Globus pallidus (tissue), 1 donor: ENCODE measurements around the gene FHL3.
"Not testable (repeated sequence)": the region's sequence is repeated elsewhere in the genome, so short reads cannot be mapped to it uniquely, and the experiment has no call there.

Source experiments
- DNase-seq: peaks from one replicate; pipeline ENCODE4 v3.0.0-alpha.2; 2015; ENCODE audit warnings: low spot score

Gene FHL3

GRCh38 chr1:37987679-37988078 lies 17.6 kb downstream of the FHL3 start:
- no peak for DNase-seq

GRCh38 chr1:37983546-37983945 lies 21.8 kb downstream of the FHL3 start:
- no peak for DNase-seq

GRCh38 chr1:37978541-37978940 lies 26.8 kb downstream of the FHL3 start:
- no peak for DNase-seq

DNA sequence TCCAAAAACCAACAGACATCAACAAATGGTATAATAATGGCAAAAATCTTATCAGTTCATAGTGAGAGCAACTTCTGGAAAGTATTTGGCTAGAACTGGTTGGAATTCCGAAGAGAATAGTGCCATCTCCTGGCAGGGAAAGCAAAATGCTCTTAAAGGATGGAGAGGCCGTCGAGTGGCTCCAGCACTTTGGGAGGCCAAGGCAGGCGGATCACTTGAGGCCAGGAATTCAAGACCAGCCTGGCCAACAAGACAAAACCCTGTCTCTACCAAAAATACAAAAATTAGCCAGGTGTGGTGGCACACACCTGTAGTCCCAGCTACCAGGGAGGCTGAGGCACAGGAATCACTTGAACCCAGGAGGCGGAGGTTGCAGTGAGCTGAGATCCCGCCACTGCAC lies 30.2 kb downstream of the FHL3 start:
- not testable (repeated sequence) for DNase-seq

GRCh38 chr1:37974567-37974966 lies 30.7 kb downstream of the FHL3 start:
- DNase-seq = no peak

DNA sequence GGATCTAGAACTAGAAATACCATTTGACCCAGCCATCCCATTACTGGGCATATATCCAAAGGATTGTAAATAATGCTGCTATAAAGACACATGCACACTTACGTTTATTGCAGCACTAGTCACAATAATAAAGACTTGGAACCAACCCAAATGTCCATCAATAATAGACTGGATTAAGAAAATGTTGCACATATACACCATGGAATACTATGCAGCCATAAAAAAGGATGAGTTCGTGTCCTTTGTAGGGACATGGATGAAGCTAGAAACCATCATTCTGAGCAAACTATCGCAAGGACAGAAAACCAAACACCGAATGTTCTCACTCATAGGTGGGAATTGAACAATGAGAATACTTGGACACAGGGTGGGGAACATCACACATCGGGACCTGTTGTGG lies 31.6 kb downstream of the FHL3 start:
- DNase-seq = not testable (repeated sequence)

DNA sequence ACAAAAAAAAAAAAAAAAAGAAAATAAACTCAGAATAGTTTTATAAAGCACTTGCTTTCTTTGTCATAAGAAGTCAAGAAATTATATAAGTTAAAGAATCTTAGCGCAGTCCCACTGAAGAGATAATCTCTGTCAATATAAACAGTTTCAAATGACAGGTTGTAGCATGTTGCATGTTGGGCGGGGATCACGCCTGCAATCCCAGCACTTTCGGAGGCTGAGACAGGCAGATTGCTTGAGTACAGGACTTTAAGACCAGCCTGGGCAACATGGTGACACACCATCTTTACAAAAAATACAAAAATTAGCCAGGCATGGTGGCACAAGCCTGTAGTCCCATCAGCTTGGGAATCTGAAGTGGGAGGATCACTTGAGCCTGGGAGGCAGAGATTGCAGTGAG lies 40.0 kb downstream of the FHL3 start:
- no peak for DNase-seq

GRCh38 chr1:37964106-37964505 lies 41.2 kb downstream of the FHL3 start:
- DNase-seq = not testable (repeated sequence)

- no peak for DNase-seq
Observed at GRCh38 chr1:37958690-37959089, 46.6 kb downstream of the FHL3 start.

DNA sequence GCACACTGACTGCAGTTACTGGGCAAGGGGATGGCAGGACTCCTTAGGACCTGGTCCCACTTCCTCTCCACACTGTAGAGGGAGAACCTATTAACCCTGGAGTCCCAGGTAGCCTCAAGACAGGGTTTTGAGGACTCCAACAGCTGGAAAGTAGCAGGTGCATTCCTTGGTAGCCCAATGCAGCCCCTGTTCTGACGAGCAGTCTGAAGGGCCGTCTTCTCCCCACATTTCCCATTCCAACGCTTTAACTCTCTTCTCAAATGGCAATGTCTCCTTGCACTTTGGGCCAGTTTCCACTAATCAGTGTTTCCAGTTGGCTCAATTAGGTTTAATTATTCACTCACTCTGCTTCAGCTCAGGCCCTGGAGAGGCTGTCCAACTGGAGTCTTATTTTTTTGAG lies 49.6 kb downstream of the FHL3 start:
- DNase-seq = no peak

GRCh38 chr1:37954316-37954971 lies 50.9 kb downstream of the FHL3 start:
- no peak for DNase-seq

- no peak for DNase-seq
Observed at GRCh38 chr1:37952738-37953137, 52.6 kb downstream of the FHL3 start.

DNA sequence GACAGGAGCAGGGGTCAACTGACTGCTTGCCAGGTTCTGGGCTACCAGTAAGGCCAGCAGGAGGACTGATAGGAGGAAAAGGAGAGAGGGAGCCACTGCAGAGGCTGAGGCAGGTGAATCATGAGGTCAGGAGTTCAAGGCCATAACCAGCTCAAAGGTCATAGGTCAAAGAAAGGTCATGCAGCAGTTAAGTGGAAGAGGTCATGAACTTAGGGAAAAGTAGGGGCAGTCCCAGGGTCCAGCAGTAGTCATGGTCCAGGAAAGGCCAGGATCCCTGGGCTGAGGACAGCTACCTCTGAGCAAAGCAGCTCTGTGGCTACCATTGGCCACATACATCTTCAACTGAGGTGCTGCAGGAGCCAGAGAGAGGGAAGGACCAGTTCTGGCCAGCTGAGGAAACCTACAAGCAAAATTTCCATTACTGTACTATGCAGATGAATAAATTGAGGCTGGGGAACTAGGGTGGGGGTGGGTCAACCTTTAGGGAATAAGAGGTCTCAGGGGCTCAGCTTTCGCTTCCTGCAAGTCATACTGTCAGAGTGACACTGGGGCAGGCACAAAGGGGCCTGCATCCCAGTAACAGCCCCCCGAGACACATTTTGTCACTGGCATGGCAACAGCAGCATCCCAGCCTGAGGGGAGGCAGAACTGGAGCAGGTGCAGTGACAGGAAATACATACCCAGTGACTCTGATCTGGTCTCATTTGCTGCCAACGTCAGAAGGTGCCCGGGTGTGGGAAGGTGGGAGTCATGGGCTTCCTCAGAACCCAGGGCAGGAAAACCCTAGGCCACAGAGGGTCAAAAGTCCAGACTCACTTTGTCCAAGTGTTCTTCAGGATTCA lies 53.3 kb downstream of the FHL3 start:
- DNase-seq = no peak

DNA sequence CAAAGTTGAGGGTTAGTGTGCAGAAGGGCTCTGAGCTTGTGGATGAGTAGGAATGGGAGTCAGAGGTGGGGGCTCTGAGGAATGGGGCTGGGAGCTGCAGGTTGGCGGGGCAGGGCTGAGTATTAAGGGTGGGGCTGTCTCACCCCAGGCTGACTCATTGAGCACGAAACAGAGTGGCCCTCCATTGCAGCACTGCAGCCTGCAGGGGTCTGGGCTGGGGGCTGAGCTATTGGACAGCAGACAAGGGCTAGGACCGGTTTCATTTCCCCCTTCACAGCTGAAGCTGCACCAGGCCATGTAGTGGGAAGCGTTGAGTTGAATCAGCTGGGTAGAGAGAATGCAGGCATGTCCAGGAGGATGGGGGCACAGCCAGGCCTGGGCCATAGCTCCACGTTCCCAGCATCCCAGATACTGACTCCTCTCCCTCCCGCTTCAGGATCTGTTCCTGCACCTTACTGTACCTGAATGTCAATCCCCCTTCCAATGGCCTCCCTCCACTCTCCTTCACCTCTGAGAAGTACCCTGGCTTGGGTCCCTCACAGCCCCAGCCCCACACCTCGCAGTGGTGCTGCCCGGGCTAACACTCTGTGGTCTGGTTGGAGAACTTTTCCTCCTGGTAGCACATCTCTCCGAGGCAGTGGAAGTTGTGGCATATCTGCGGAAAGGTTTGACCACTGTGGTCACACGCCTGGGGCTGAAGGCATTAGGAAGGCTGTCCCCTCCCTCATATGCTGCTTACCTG lies 54.1 kb downstream of the FHL3 start:
- no peak for DNase-seq

DNA sequence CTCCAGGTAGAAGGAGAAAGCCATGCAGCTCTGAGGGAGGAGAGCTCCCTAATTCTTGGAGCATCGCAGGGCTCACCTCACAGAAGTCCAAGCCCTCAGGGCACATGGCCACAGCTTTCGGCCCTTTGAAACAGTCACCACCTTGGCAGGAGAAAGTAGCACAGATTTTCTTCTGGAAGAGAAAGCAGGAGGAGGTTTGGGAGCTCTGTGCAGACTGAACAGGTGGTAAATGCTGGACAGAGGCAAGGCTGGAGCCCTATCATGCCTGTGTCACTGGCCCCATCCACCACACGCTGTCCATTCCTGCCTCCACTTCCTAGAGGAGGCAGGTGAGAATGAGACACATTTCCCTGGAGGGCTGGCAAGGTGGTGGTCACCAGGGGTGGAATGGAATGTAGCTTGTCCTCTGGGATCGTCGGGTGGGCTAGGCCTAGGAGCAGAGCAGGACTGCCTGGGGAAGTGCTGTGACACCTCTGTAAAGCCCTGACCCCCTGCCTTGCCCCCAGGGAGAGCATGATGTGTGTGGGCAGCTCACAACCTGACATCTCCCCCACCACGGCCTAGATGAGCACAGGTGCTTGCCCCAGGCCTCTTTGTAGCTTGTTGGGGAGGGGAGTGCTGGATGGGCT lies 55.7 kb downstream of the FHL3 start:
- no peak for DNase-seq

- DNase-seq = no peak
Observed at GRCh38 chr1:37948841-37949240, 56.5 kb downstream of the FHL3 start.

DNA sequence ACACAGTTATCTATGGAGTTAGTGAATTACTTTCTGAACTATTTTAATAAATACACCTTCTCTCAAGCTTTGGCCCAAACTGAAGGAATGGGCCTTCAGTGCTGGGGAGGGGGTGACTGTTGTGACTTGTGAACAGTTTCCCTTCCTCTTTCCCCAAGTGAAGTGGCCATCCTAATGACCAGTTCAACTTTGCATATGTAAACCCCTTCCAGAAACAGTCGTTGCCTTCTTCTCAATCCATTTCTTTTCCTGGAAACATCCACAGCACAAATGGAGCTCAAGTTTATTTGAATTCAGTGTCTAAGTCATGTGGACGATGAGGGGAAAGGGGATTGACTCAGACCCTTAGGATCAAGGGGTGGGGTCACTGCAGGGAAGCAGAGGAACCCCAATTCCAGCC lies 57.1 kb downstream of the FHL3 start:
- DNase-seq = no peak

DNA sequence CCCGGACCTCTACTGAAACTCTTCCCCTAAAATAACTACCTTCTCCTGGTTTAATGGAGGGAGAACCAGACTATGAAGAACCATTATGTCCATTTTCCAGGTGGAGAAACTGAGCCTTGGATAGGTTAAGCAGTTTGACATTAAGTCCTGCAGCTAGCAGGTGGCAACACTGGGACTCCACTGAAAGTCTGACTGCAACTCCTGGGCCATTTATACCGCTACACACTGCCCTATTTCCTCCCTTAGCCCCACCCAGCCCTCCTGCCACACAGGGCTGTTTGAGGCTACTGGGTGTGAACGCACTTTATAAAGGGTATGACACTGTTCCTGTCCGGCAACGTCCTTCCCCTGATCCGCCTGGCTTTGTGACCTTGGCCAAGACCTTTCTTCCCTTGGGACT lies 58.0 kb downstream of the FHL3 start:
- no peak for DNase-seq
